ENCODE data around the gene CTSF.

DNA sequence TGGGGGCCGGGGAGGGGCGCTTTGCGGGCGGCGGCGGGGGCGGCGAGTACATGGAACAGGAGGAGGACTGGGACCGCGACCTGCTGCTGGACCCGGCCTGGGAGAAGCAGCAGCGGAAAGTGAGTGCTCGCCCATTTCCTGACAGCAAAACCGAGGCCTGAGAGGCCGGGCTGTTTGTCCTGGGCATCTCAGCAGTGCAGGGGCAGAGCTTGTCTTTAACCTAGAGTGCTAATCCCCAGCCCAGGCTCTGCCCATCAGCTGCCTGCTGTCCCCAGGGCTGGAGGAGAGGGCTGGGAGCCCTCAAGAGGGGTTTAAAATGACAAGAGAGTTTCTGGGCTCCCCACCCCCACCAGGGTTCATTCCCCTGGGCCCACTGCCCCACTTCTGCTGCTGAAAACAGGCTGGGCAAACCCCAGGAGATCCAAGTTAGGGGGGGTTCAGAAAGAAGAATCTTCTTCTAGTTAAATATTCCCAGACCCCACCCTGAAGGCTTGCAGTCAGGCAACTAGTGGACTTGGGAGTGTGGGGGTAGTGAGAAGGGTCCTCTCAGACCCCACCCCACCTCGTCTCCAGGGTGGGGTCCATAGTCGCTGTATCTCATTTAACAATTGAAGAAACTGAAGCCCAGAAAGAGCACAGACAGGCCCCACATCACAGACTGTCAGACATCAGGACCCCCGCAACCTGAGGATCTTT, 21.3 kb downstream of the CTSF start:
- TF ChIP-seq, protein P1, sequence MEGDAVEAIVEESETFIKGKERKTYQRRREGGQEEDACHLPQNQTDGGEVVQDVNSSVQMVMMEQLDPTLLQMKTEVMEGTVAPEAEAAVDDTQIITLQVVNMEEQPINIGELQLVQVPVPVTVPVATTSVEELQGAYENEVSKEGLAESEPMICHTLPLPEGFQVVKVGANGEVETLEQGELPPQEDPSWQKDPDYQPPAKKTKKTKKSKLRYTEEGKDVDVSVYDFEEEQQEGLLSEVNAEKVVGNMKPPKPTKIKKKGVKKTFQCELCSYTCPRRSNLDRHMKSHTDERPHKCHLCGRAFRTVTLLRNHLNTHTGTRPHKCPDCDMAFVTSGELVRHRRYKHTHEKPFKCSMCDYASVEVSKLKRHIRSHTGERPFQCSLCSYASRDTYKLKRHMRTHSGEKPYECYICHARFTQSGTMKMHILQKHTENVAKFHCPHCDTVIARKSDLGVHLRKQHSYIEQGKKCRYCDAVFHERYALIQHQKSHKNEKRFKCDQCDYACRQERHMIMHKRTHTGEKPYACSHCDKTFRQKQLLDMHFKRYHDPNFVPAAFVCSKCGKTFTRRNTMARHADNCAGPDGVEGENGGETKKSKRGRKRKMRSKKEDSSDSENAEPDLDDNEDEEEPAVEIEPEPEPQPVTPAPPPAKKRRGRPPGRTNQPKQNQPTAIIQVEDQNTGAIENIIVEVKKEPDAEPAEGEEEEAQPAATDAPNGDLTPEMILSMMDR (IDR thresholded peaks at IDR 0.05; ENCODE audit: low read length): no peak
- TF ChIP-seq EZH2 (IDR thresholded peaks at IDR 0.05; ENCODE audit: borderline replicate concordance, low read length): no peak
